Measurements from ENCODE around the gene IGLL1. TPM values are rescaled to one million over a fixed set of nuclear protein-coding genes. Genes with fewer than 3 reads are reported as not detected.
"Not testable (repeated sequence)": the region's sequence is repeated elsewhere in the genome, so short reads cannot be mapped to it uniquely, and the experiment has no call there.

The IGLL1 gene
- total RNA-seq, 6 donors from 2014 or later: not detected

- DNase-seq: peak in 1 of 2 donors; percentile 50
- no peak for ATAC-seq (ENCODE audit: low FRiP score in 2 of 2)
- no peak for TF ChIP-seq POLR2A (IDR thresholded peaks at IDR 0.05)
- TF ChIP-seq EP300 (IDR thresholded peaks at IDR 0.05): no peak
- no peak for TF ChIP-seq CTCF (IDR thresholded peaks at IDR 0.05)
- TF ChIP-seq POLR2AphosphoS5 (IDR thresholded peaks at IDR 0.05): no peak
- H3K9me3 ChIP-seq: no peaks in the 10 kb centered on the region
- WGBS, 2 donors: 9 to 15% methylated on average over 11 of the region's 11 CpGs
- no peaks in the 10 kb centered on the region for H3K36me3 ChIP-seq
- peak overlapping the region in 3 of 4 donors; percentile 34 to 51 (median 35) for H3K4me3 ChIP-seq
- no peak overlapping the region for H3K27ac ChIP-seq
- H3K4me1 ChIP-seq: peaks cover 13 to 16% (median 14%) of the 10 kb centered on the region in 4 donors
- H3K27me3 ChIP-seq: peaks cover 0 to 19% (median 13%) of the 10 kb centered on the region in 4 donors
Measured at GRCh38 chr22:23565305-23565914, 14.7 kb downstream of the IGLL1 start.

- Histone ChIP-seq H3K36me3 (no peaks in the 10 kb centered on the region), H3K4me3 (no peak overlapping the region), H3K27ac (no peak overlapping the region), H3K27me3 (peaks cover 0 to 19% (median 13%) of the 10 kb centered on the region in 4 donors), H3K4me1 (peaks cover 13 to 16% (median 14%) of the 10 kb centered on the region in 4 donors), H3K9me3 (no peaks in the 10 kb centered on the region)
- no peak for TF ChIP-seq EP300 (IDR thresholded peaks at IDR 0.05)
- TF ChIP-seq POLR2AphosphoS5 (IDR thresholded peaks at IDR 0.05): no peak
- no peak for TF ChIP-seq CTCF (IDR thresholded peaks at IDR 0.05)
- no peak for TF ChIP-seq POLR2A (IDR thresholded peaks at IDR 0.05)
- DNase-seq (no peak), ATAC-seq (ENCODE audit: low FRiP score in 2 of 2) (no peak)
- 84 to 86% methylated on average over 7 of the region's 7 CpGs for WGBS, 2 donors
Measured at GRCh38 chr22:23564276-23564675, 15.8 kb downstream of the IGLL1 start.

- Histone ChIP-seq H3K4me3 (no peak overlapping the region), H3K27me3 (peaks cover 0 to 19% (median 13%) of the 10 kb centered on the region in 4 donors), H3K36me3 (no peaks in the 10 kb centered on the region), H3K9me3 (no peaks in the 10 kb centered on the region), H3K4me1 (peaks cover 13 to 16% (median 14%) of the 10 kb centered on the region in 4 donors), H3K27ac (no peak overlapping the region)
- no peak for TF ChIP-seq POLR2A (IDR thresholded peaks at IDR 0.05)
- TF ChIP-seq EP300 (IDR thresholded peaks at IDR 0.05): no peak
- TF ChIP-seq POLR2AphosphoS5 (IDR thresholded peaks at IDR 0.05): no peak
- WGBS, 2 donors: 94% methylated on average over 9 of the region's 9 CpGs
- DNase-seq (no peak), ATAC-seq (ENCODE audit: low FRiP score in 2 of 2) (no peak)
Measured at GRCh38 chr22:23563111-23563510, 17.0 kb downstream of the IGLL1 start.

GRCh38 chr22:23562186-23562585, 17.9 kb downstream of the IGLL1 start:
- WGBS, 2 donors: 68 to 81% methylated on average over 4 of the region's 4 CpGs

GRCh38 chr22:23561025-23561510, 19.0 kb downstream of the IGLL1 start:
- WGBS, 2 donors: 85 to 95% methylated on average over 4 to 7 of the region's 24 CpGs
- not testable (repeated sequence) for H3K4me1 ChIP-seq; H3K36me3 ChIP-seq; H3K27ac ChIP-seq; H3K27me3 ChIP-seq; H3K4me3 ChIP-seq; ATAC-seq (ENCODE audit: low FRiP score in 2 of 2); H3K9me3 ChIP-seq
- peak in 1 of 2 donors; percentile 56 for DNase-seq

More at GRCh38 chr22:23562186-23562585, 17.9 kb downstream of the IGLL1 start:
- TF ChIP-seq POLR2AphosphoS5 (IDR thresholded peaks at IDR 0.05): no peak
- no peak for TF ChIP-seq CTCF (IDR thresholded peaks at IDR 0.05)
- no peak for TF ChIP-seq POLR2A (IDR thresholded peaks at IDR 0.05)
- no peak for TF ChIP-seq EP300 (IDR thresholded peaks at IDR 0.05)
- ATAC-seq (ENCODE audit: low FRiP score in 2 of 2): no peak
- no peak for DNase-seq
- H3K27ac ChIP-seq: no peak overlapping the region
- H3K4me3 ChIP-seq: no peak overlapping the region
- no peaks in the 10 kb centered on the region for H3K36me3 ChIP-seq
- peaks cover 0 to 19% (median 13%) of the 10 kb centered on the region in 4 donors for H3K27me3 ChIP-seq
- no peaks in the 10 kb centered on the region for H3K9me3 ChIP-seq
- peaks cover 13 to 16% (median 14%) of the 10 kb centered on the region in 4 donors for H3K4me1 ChIP-seq

GRCh38 chr22:23560215-23560614, 19.9 kb downstream of the IGLL1 start:
- H3K27ac ChIP-seq; H3K4me3 ChIP-seq; ATAC-seq (ENCODE audit: low FRiP score in 2 of 2); H3K4me1 ChIP-seq; H3K9me3 ChIP-seq; H3K36me3 ChIP-seq; DNase-seq; H3K27me3 ChIP-seq: not testable (repeated sequence)
- WGBS, 2 donors: 14 to 47% methylated on average over 1 of the region's 1 CpG

Measured in upper lobe of left lung (tissue), 6 donors.